HEK293T (cell line): ENCODE results near the gene TTC1.

Experiments used
- CTCF ChIA-PET: fragments of 350-600 bp; formaldehyde crosslinking; extraction: SDS; loops from one replicate; lab custom pipeline; 2021; ENCODE audit warnings: antibody characterized with exemption, inconsistent platforms; lab: Yijun Ruan, JAX
- POLR2A ChIA-PET: fragments of 350-600 bp; formaldehyde crosslinking; extraction: SDS; loops from one replicate; lab custom pipeline; 2020; ENCODE audit warnings: antibody characterized with exemption, inconsistent platforms; lab: Yijun Ruan, JAX
- DNase-seq: peaks from one replicate; pipeline ENCODE4 v3.0.0; 2012; ENCODE audit warnings: mixed read lengths; ENCODE audit errors: extremely low spot score
- ARNT ChIP-seq: fragments of 450-650 bp; IDR thresholded peaks from 2 replicates; pipeline ENCODE4 v1.6.1; 2017; ENCODE audit warnings: mild to moderate bottlenecking
- BHLHE40 ChIP-seq: fragments of 450-650 bp; IDR thresholded peaks from 2 replicates; pipeline ENCODE4 v1.6.1; 2016; ENCODE audit warnings: mild to moderate bottlenecking, moderate library complexity, borderline replicate concordance
- CTBP1 ChIP-seq: fragments of 450-650 bp; IDR thresholded peaks from 2 replicates; pipeline ENCODE4 v1.6.1; 2016; ENCODE audit warnings: borderline replicate concordance
- ELF4 ChIP-seq: fragments of 450-650 bp; IDR thresholded peaks from 2 replicates; pipeline ENCODE4 v1.6.1; 2017; ENCODE audit warnings: antibody characterized with exemption
- FOXA1 ChIP-seq: fragments of 450-650 bp; IDR thresholded peaks from 2 replicates; pipeline ENCODE4 v1.6.1; 2016; ENCODE audit warnings: mild to moderate bottlenecking
- FOXK2 ChIP-seq: fragments of 450-650 bp; IDR thresholded peaks from 2 replicates; pipeline ENCODE4 v1.6.1; 2016; ENCODE audit warnings: mild to moderate bottlenecking
- FOXM1 ChIP-seq: fragments of 450-650 bp; IDR thresholded peaks from 2 replicates; pipeline ENCODE4 v1.6.1; 2017; ENCODE audit warnings: mild to moderate bottlenecking, borderline replicate concordance
- HDGF ChIP-seq: fragments of 450-650 bp; IDR thresholded peaks from 2 replicates; pipeline ENCODE4 v1.6.1; 2017; ENCODE audit warnings: antibody characterized with exemption, borderline replicate concordance
- L3MBTL2 ChIP-seq: fragments of 450-650 bp; conservative IDR thresholded peaks from 2 replicates; pipeline ENCODE4 v1.6.1; 2016; ENCODE audit warnings: mild to moderate bottlenecking
- LEF1 ChIP-seq: fragments of 450-650 bp; IDR thresholded peaks from 2 replicates; pipeline ENCODE4 v1.6.1; 2017; ENCODE audit warnings: mild to moderate bottlenecking, borderline replicate concordance
- NFRKB ChIP-seq: fragments of 450-650 bp; IDR thresholded peaks from 2 replicates; pipeline ENCODE4 v1.6.1; 2016; ENCODE audit warnings: mild to moderate bottlenecking, moderate library complexity
- PKNOX1 ChIP-seq: fragments of 450-650 bp; IDR thresholded peaks from 2 replicates; pipeline ENCODE4 v1.6.1; 2016
- SP1 ChIP-seq: fragments of 450-650 bp; IDR thresholded peaks from 2 replicates; pipeline ENCODE4 v1.6.1; 2017
- SUZ12 ChIP-seq: fragments of 450-650 bp; IDR thresholded peaks from 2 replicates; pipeline ENCODE4 v1.6.1; 2016; ENCODE audit warnings: mild to moderate bottlenecking
- TARDBP ChIP-seq: fragments of 450-650 bp; IDR thresholded peaks from 2 replicates; pipeline ENCODE4 v1.6.1; 2016
- ZNF384 ChIP-seq: fragments of 450-650 bp; IDR thresholded peaks from 2 replicates; pipeline ENCODE4 v1.6.1; 2016

TTC1 gene

DNA sequence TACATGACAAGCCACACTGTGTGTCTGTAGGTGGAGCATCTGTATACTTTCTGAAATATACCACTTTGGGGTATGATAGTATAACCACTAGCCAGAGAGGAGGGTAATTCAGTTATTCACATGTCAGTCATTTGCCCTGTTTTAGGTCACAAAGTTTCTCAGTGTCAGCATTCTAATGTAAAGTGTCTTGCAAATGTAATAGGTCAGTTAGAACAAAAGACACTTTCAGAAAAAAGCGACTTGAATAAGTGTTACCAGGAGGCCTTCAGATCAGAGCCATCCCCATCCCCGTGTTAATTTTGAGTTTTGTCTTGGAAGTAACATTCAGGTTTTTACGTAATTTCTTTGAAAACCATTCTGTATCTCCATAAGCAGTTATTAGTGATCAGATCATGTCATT is 33.7 kb downstream of the TTC1 start:
- POLR2A ChIA-PET, result no interaction called here
- TF ChIP-seq BHLHE40, result no peak
- TF ChIP-seq TARDBP, result no peak
- TF ChIP-seq ZNF384, result no peak
- TF ChIP-seq ARNT, result no peak
- no peak for TF ChIP-seq FOXK2
- TF ChIP-seq SUZ12, result no peak
- TF ChIP-seq CTBP1, result no peak
- TF ChIP-seq NFRKB, result no peak
- no peak for TF ChIP-seq SP1
- TF ChIP-seq ELF4, result no peak
- TF ChIP-seq PKNOX1, result no peak
- no peak for TF ChIP-seq HDGF
- TF ChIP-seq FOXA1, result no peak
- no peak for TF ChIP-seq LEF1
- no peak for DNase-seq
- CTCF ChIA-PET, result no interaction called here

- TF ChIP-seq HDGF, result no peak
- no peak for TF ChIP-seq ZNF384
- no peak for TF ChIP-seq ELF4
- no peak for TF ChIP-seq FOXK2
- no peak for TF ChIP-seq BHLHE40
- no peak for TF ChIP-seq CTBP1
- TF ChIP-seq NFRKB, result no peak
- no peak for TF ChIP-seq LEF1
- no peak for TF ChIP-seq SP1
- TF ChIP-seq FOXA1, result no peak
- TF ChIP-seq L3MBTL2, result no peak
- no peak for TF ChIP-seq TARDBP
- TF ChIP-seq PKNOX1, result no peak
- TF ChIP-seq ARNT, result no peak
- no peak for TF ChIP-seq FOXM1
- no peak for TF ChIP-seq SUZ12
- POLR2A ChIA-PET, result no interaction called here
- CTCF ChIA-PET, result no interaction called here
- no peak for DNase-seq
These were observed 35.5 kb downstream of the TTC1 start for GRCh38 chr5:160044391-160044804.

DNA sequence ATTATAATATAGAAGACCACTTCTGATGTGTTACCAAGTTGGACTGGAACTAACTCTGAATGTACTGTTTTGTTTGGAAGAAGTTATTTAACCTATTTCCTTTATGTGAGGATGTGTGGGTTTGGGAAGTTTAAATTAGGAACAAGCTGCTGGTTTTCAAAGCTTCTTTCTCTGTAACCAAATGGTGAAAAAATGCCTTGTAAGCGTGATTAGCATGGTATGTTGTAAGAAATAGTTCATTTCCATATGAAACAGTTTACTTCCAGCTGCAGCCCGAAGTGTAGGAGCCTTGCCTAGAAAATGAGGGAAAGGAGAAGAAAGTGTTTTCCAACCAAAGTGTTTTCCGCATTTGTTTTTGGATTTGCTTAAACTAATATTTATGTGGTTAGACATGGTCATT is 36.0 kb downstream of the TTC1 start:
- CTCF ChIA-PET, result no interaction called here
- DNase-seq, result no peak
- POLR2A ChIA-PET, result no interaction called here
- TF ChIP-seq BHLHE40 (no peak), PKNOX1 (no peak), L3MBTL2 (no peak), HDGF (no peak), LEF1 (no peak), TARDBP (no peak), SP1 (no peak), NFRKB (no peak), ARNT (no peak), CTBP1 (no peak), SUZ12 (no peak), ELF4 (no peak), ZNF384 (no peak), FOXK2 (no peak), FOXA1 (no peak), FOXM1 (no peak)

DNA sequence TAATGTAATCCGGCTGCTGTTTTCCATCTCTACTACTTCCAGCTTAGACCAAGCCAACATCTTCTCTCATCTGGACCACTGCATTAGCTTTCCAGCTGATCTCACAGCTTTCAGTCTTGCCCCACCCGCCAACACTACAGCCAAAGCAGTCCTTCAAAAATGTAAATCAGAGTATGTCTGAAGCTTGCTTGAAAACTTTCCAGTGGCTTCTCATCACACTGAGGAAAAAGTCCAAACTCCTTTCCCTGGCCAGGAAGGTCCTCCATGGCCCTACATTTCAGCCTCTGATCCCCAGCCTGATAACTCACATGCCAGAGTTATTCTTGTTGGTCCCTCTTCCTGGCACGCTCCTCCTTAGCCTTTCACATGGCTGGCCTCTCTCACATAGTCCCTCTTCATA is 38.5 kb downstream of the TTC1 start:
- ChIA-PET POLR2A (no interaction called here), CTCF (no interaction called here)

GRCh38 chr5:160048131-160048530 is 39.2 kb downstream of the TTC1 start:
- POLR2A ChIA-PET, result no interaction called here
- TF ChIP-seq HDGF (no peak), SP1 (no peak), CTBP1 (no peak), ELF4 (no peak), PKNOX1 (no peak), SUZ12 (no peak), BHLHE40 (no peak), ARNT (no peak), ZNF384 (no peak), NFRKB (no peak), L3MBTL2 (no peak), FOXK2 (no peak), LEF1 (no peak), FOXM1 (no peak), TARDBP (no peak), FOXA1 (no peak)
- DNase-seq, result no peak
- CTCF ChIA-PET, result interaction anchor here (1.5 kb wide), 1 partner anchor 26 kb away, joined by 3 read pairs; no protein-coding TSS in a partner anchor

More for the DNA sequence above, 38.5 kb downstream of the TTC1 start:
- no peak for DNase-seq
- TF ChIP-seq FOXK2 (no peak), NFRKB (no peak), ELF4 (no peak), SUZ12 (no peak), SP1 (no peak), FOXA1 (no peak), FOXM1 (no peak), LEF1 (no peak), BHLHE40 (no peak)

GRCh38 chr5:160049099-160049498 is 40.2 kb downstream of the TTC1 start:
- TF ChIP-seq ELF4 (no peak), FOXM1 (no peak), BHLHE40 (no peak), HDGF (no peak), SUZ12 (no peak), SP1 (no peak), L3MBTL2 (no peak), NFRKB (no peak), CTBP1 (no peak)
- DNase-seq, result no peak
- POLR2A ChIA-PET, result no interaction called here
- CTCF ChIA-PET, result interaction anchor here (1.5 kb wide), 1 partner anchor 27 kb away, joined by 3 read pairs; no protein-coding TSS in a partner anchor
